Omental fat pad (tissue), 4 donors: Measurements from ENCODE around the gene VPS13C. TPM values are rescaled to one million over a fixed set of nuclear protein-coding genes. Genes with fewer than 3 reads are reported as not detected.

ENCODE experiments used
- ATAC-seq: fragments of 150-250 bp; one replicate; pipeline ENCODE4 v1.9.1; 2016; ENCODE audit warnings: mild to moderate bottlenecking, moderate library complexity; ENCODE audit not compliant: low FRiP score
- DNase-seq: peaks from one replicate; pipeline ENCODE4 v3.0.0-alpha.2; 2019; ENCODE audit warnings: low spot score
- CTCF ChIP-seq, 3 donors: fragments of 450-650 bp; IDR thresholded peaks; one replicate each; pipeline ENCODE4 v1.5.1; 2016 to 2017; ENCODE audit warnings: antibody characterized with exemption in 3 of 3, mild to moderate bottlenecking in 3 of 3, moderate library complexity in 2 of 3
- total RNA-seq, 4 donors: library from RNA; depleted of rRNA; stranded (reverse); fragments of >200 nt; gene quantifications; one replicate each; pipeline ENCODE4 v1.1.0, GENCODE V29; 2016

Gene VPS13C
- total RNA-seq, 4 donors from 2014 or later: 61.6 to 144 (median 75.8) TPM

- ATAC-seq: no peak
- TF ChIP-seq CTCF (IDR thresholded peaks at IDR 0.05): no peak
- DNase-seq: no peak
These were observed 167.1 kb downstream of the VPS13C start for GRCh38 chr15:61893146-61893545.

DNA sequence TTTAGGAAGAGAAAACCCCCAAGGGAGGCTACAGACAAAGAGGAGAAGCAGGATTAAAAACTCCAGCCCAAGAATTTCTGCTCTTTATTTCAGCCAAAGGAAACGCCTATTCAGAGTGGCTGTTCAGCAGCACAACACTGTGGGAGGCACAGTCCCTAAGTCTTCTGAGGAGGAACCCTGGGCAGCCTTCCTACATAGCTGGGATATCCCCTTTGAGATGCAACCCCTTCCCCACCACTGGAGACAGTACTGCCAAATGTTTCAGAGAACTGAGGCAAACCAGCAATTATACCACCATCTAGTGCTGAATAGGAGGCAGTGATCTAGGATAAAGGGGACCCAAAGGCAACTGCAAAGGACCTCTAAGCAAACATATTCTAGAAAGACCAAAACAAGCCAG lies 168.1 kb downstream of the VPS13C start:
- no peak for ATAC-seq
- no peak for TF ChIP-seq CTCF (IDR thresholded peaks at IDR 0.05)
- no peak for DNase-seq

DNA sequence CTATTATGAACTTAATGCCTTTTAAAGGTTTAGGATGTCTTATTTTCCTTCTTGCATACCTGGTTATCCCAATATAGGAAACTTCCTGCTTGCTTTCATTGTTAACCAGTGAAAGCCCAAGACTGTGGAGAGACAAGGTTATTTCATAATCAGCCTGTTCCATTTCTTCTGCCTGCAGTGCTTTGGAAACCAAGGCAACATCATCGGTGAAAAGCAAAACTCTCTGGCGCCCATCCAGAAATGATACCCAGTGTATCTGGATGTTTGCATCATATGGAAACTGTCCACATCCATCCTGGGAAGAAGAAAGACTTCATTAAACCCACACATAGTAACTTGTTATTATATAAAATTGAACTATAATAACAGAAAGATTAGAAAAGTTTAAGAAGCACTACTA lies 170.1 kb downstream of the VPS13C start:
- no peak for DNase-seq
- no peak for ATAC-seq
- no peak for TF ChIP-seq CTCF (IDR thresholded peaks at IDR 0.05)

GRCh38 chr15:61889706-61890105 lies 170.5 kb downstream of the VPS13C start:
- DNase-seq (no peak), ATAC-seq (no peak)
- no peak for TF ChIP-seq CTCF (IDR thresholded peaks at IDR 0.05)

GRCh38 chr15:61888074-61888780 lies 172.0 kb downstream of the VPS13C start:
- no peak for TF ChIP-seq CTCF (IDR thresholded peaks at IDR 0.05)
- ATAC-seq: no peak
- no peak for DNase-seq

- no peak for TF ChIP-seq CTCF (IDR thresholded peaks at IDR 0.05)
- DNase-seq: no peak
These were observed 180.2 kb downstream of the VPS13C start for GRCh38 chr15:61880084-61880483.

DNA sequence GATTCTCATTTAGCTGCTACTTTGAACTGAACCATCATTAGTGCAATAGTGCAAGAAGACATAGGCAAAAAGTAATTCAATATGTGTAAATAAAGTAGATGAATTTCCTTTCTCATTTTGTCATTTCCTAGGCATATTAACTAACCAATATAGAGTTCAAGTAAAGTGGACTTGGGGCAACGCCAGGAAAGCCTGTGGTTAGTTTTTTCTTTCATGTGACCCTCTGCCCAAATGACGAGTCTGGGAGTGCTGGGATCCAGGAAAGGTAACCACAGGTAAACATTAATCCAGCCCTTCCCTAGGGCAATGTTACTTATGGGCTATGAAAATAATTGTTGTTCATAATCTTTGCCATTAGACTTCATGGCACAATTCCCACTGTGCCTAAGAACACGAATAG lies 181.0 kb downstream of the VPS13C start:
- ATAC-seq: no peak
- no peak for DNase-seq
- TF ChIP-seq CTCF (IDR thresholded peaks at IDR 0.05): no peak

More at GRCh38 chr15:61880084-61880483, 180.2 kb downstream of the VPS13C start:
- ATAC-seq: no peak
